ENCODE measurements around the gene RER1.

Gene RER1

GRCh38 chr1:2348346-2349325 lies 43.0 kb upstream of the RER1 start:
- H3K4me1 ChIP-seq (ENCODE audit: control insufficient read depth, insufficient read depth, low read length) = no peaks in the 10 kb centered on the region
- no peak overlapping the region for H3K27ac ChIP-seq (ENCODE audit: low read depth, low read length)
- H3K27me3 ChIP-seq (ENCODE audit: control insufficient read depth, insufficient read depth, low read length) = no peaks in the 10 kb centered on the region
- H3K4me3 ChIP-seq (ENCODE audit: low read depth, low read length) = no peak overlapping the region
- no peaks in the 10 kb centered on the region for H3K9me3 ChIP-seq (ENCODE audit: control insufficient read depth, insufficient read depth, low read length)
- no peak overlapping the region for H3K9ac ChIP-seq (ENCODE audit: low read depth, low read length)
- H3K36me3 ChIP-seq (ENCODE audit: control insufficient read depth, insufficient read depth, low read length) = no peaks in the 10 kb centered on the region

- H3K9me3 ChIP-seq (ENCODE audit: control insufficient read depth, insufficient read depth, low read length) = no peaks in the 10 kb centered on the region
- H3K4me1 ChIP-seq (ENCODE audit: control insufficient read depth, insufficient read depth, low read length) = no peaks in the 10 kb centered on the region
- H3K36me3 ChIP-seq (ENCODE audit: control insufficient read depth, insufficient read depth, low read length) = no peaks in the 10 kb centered on the region
- H3K4me3 ChIP-seq (ENCODE audit: low read depth, low read length) = no peak overlapping the region
- H3K27ac ChIP-seq (ENCODE audit: low read depth, low read length) = no peak overlapping the region
- no peaks in the 10 kb centered on the region for H3K27me3 ChIP-seq (ENCODE audit: control insufficient read depth, insufficient read depth, low read length)
- H3K9ac ChIP-seq (ENCODE audit: low read depth, low read length) = no peak overlapping the region
Observed at GRCh38 chr1:2349806-2350205, 41.8 kb upstream of the RER1 start.

GRCh38 chr1:2350501-2350900 lies 41.1 kb upstream of the RER1 start:
- no peak overlapping the region for H3K27ac ChIP-seq (ENCODE audit: low read depth, low read length)
- no peaks in the 10 kb centered on the region for H3K36me3 ChIP-seq (ENCODE audit: control insufficient read depth, insufficient read depth, low read length)
- no peaks in the 10 kb centered on the region for H3K9me3 ChIP-seq (ENCODE audit: control insufficient read depth, insufficient read depth, low read length)
- no peaks in the 10 kb centered on the region for H3K4me1 ChIP-seq (ENCODE audit: control insufficient read depth, insufficient read depth, low read length)
- H3K27me3 ChIP-seq (ENCODE audit: control insufficient read depth, insufficient read depth, low read length) = no peaks in the 10 kb centered on the region
- no peak overlapping the region for H3K4me3 ChIP-seq (ENCODE audit: low read depth, low read length)
- no peak overlapping the region for H3K9ac ChIP-seq (ENCODE audit: low read depth, low read length)

- no peaks in the 10 kb centered on the region for H3K9me3 ChIP-seq (ENCODE audit: control insufficient read depth, insufficient read depth, low read length)
- no peaks in the 10 kb centered on the region for H3K27me3 ChIP-seq (ENCODE audit: control insufficient read depth, insufficient read depth, low read length)
- no peaks in the 10 kb centered on the region for H3K4me1 ChIP-seq (ENCODE audit: control insufficient read depth, insufficient read depth, low read length)
- no peaks in the 10 kb centered on the region for H3K36me3 ChIP-seq (ENCODE audit: control insufficient read depth, insufficient read depth, low read length)
- no peak overlapping the region for H3K4me3 ChIP-seq (ENCODE audit: low read depth, low read length)
- no peak overlapping the region for H3K9ac ChIP-seq (ENCODE audit: low read depth, low read length)
- H3K27ac ChIP-seq (ENCODE audit: low read depth, low read length) = no peak overlapping the region
Observed at GRCh38 chr1:2350911-2351655, 40.6 kb upstream of the RER1 start.

- no peaks in the 10 kb centered on the region for H3K27me3 ChIP-seq (ENCODE audit: control insufficient read depth, insufficient read depth, low read length)
- H3K9ac ChIP-seq (ENCODE audit: low read depth, low read length) = no peak overlapping the region
- H3K27ac ChIP-seq (ENCODE audit: low read depth, low read length) = no peak overlapping the region
- no peak overlapping the region for H3K4me3 ChIP-seq (ENCODE audit: low read depth, low read length)
- H3K9me3 ChIP-seq (ENCODE audit: control insufficient read depth, insufficient read depth, low read length) = no peaks in the 10 kb centered on the region
- no peaks in the 10 kb centered on the region for H3K4me1 ChIP-seq (ENCODE audit: control insufficient read depth, insufficient read depth, low read length)
- H3K36me3 ChIP-seq (ENCODE audit: control insufficient read depth, insufficient read depth, low read length) = no peaks in the 10 kb centered on the region
Observed at GRCh38 chr1:2351723-2352122, 39.9 kb upstream of the RER1 start.

GRCh38 chr1:2352341-2352896 lies 39.2 kb upstream of the RER1 start:
- no peak overlapping the region for H3K4me3 ChIP-seq (ENCODE audit: low read depth, low read length)
- H3K27me3 ChIP-seq (ENCODE audit: control insufficient read depth, insufficient read depth, low read length) = no peaks in the 10 kb centered on the region
- no peaks in the 10 kb centered on the region for H3K9me3 ChIP-seq (ENCODE audit: control insufficient read depth, insufficient read depth, low read length)
- H3K4me1 ChIP-seq (ENCODE audit: control insufficient read depth, insufficient read depth, low read length) = no peaks in the 10 kb centered on the region
- H3K9ac ChIP-seq (ENCODE audit: low read depth, low read length) = no peak overlapping the region
- H3K36me3 ChIP-seq (ENCODE audit: control insufficient read depth, insufficient read depth, low read length) = no peaks in the 10 kb centered on the region
- no peak overlapping the region for H3K27ac ChIP-seq (ENCODE audit: low read depth, low read length)

- Histone ChIP-seq H3K4me3 (ENCODE audit: low read depth, low read length) (no peak overlapping the region), H3K27me3 (ENCODE audit: control insufficient read depth, insufficient read depth, low read length) (no peaks in the 10 kb centered on the region), H3K4me1 (ENCODE audit: control insufficient read depth, insufficient read depth, low read length) (no peaks in the 10 kb centered on the region), H3K27ac (ENCODE audit: low read depth, low read length) (no peak overlapping the region), H3K9me3 (ENCODE audit: control insufficient read depth, insufficient read depth, low read length) (no peaks in the 10 kb centered on the region), H3K36me3 (ENCODE audit: control insufficient read depth, insufficient read depth, low read length) (no peaks in the 10 kb centered on the region), H3K9ac (ENCODE audit: low read depth, low read length) (no peak overlapping the region)
Observed at GRCh38 chr1:2352897-2353550, 38.6 kb upstream of the RER1 start.

GRCh38 chr1:2353551-2354438 lies 37.8 kb upstream of the RER1 start:
- Histone ChIP-seq H3K9ac (ENCODE audit: low read depth, low read length) (no peak overlapping the region), H3K36me3 (ENCODE audit: control insufficient read depth, insufficient read depth, low read length) (no peaks in the 10 kb centered on the region), H3K4me1 (ENCODE audit: control insufficient read depth, insufficient read depth, low read length) (no peaks in the 10 kb centered on the region), H3K27ac (ENCODE audit: low read depth, low read length) (no peak overlapping the region), H3K4me3 (ENCODE audit: low read depth, low read length) (no peak overlapping the region), H3K9me3 (ENCODE audit: control insufficient read depth, insufficient read depth, low read length) (no peaks in the 10 kb centered on the region), H3K27me3 (ENCODE audit: control insufficient read depth, insufficient read depth, low read length) (no peaks in the 10 kb centered on the region)

GRCh38 chr1:2354511-2355372 lies 36.9 kb upstream of the RER1 start:
- no peaks in the 10 kb centered on the region for H3K27me3 ChIP-seq (ENCODE audit: control insufficient read depth, insufficient read depth, low read length)
- H3K4me1 ChIP-seq (ENCODE audit: control insufficient read depth, insufficient read depth, low read length) = no peaks in the 10 kb centered on the region
- H3K9me3 ChIP-seq (ENCODE audit: control insufficient read depth, insufficient read depth, low read length) = no peaks in the 10 kb centered on the region
- H3K4me3 ChIP-seq (ENCODE audit: low read depth, low read length) = no peak overlapping the region
- H3K9ac ChIP-seq (ENCODE audit: low read depth, low read length) = no peak overlapping the region
- H3K27ac ChIP-seq (ENCODE audit: low read depth, low read length) = no peak overlapping the region
- no peaks in the 10 kb centered on the region for H3K36me3 ChIP-seq (ENCODE audit: control insufficient read depth, insufficient read depth, low read length)

Measured in HUES48 (cell line).